Activated naive CD8-positive, alpha-beta T cell treated with anti-CD3 and anti-CD28 coated beads, Interleukin-2, amount 10 ng/mL, durations not matched to agents 7 days and 5 days (primary cell): Measurements from ENCODE around the gene USP5. TPM values are rescaled to one million over a fixed set of nuclear protein-coding genes. Genes with fewer than 3 reads are reported as not detected.
"Not testable (repeated sequence)": the region's sequence is repeated elsewhere in the genome, so short reads cannot be mapped to it uniquely, and the experiment has no call there.

ENCODE experiments used
- ATAC-seq: fragments of 150-1000 bp; cut with Tn5 transposase; one replicate; pipeline ENCODE4 v1.10.0; 2021; ENCODE audit warnings: low read depth, moderate library complexity
- POLR2A ChIA-PET: fragments of 350-600 bp; sonication (Branson Sonifier 250); formaldehyde crosslinking; loops from one replicate; lab custom pipeline; 2021; ENCODE audit warnings: antibody characterized with exemption; lab: Charles Lee
- DNase-seq: peaks from one replicate; pipeline ENCODE4 v3.0.0; 2021
- H3K27ac Mint-ChIP-seq: one replicate; pipeline ENCODE4 v1.8.0; 2022; ENCODE audit warnings: mild to moderate bottlenecking, mixed read lengths
- H3K27me3 Mint-ChIP-seq: one replicate; pipeline ENCODE4 v1.8.0; 2022; ENCODE audit warnings: mild to moderate bottlenecking, moderate library complexity, mixed read lengths
- H3K36me3 Mint-ChIP-seq: one replicate; pipeline ENCODE4 v1.8.0; 2021; ENCODE audit warnings: mild to moderate bottlenecking, mixed read lengths
- H3K4me1 Mint-ChIP-seq: one replicate; pipeline ENCODE4 v1.8.0; 2021; ENCODE audit warnings: mixed read lengths
- H3K4me3 Mint-ChIP-seq: one replicate; pipeline ENCODE4 v1.8.0; 2022; ENCODE audit warnings: mild to moderate bottlenecking, moderate library complexity, mixed read lengths
- H3K9me3 Mint-ChIP-seq: one replicate; pipeline ENCODE4 v1.8.0; 2021; ENCODE audit warnings: mixed read lengths
- total RNA-seq, 2 experiments: library from RNA; stranded (reverse); gene quantifications; one replicate each; pipeline ENCODE4 v1.2.3, GENCODE V29; 2021

USP5 gene
- total RNA-seq, 2 experiments from 2014 or later: 84.8 to 95.4 TPM

DNA sequence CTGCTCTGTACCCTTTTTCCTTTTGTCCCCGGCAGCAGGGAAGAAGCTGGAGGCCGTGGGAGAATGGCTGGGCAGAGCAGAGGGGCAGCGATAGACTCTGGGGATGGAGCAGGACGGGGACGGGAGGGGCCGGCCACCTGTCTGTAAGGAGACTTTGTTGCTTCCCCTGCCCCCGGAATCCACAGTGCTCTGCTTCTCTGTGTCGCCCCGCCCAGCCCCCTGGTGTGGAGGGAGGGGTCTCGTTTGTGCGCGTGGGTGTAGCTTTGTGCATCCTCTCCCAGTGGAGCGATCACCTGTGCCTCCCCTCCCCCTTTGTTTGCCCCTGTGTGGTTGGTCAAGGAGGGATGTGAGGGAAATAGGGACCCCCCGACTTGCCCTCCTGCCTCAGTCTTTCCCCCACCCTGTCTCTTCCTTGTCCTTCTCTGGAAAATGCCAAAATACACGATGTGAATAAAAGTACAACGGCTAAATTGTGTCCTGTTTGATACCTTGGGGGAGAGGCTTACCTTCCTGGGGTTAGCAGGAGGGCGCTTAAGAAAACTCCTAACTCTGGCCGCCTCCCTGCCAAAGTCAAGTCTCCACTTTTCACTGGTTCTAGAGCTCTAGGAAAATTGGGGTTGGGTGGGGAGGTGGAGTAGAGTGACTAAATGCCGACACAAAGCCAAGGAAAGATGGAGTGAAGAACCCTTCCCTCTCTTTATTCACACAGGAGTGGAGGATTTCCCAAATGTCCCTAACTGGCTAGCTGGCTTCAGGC is 14.4 kb downstream of the USP5 start:
- H3K27ac Mint-ChIP-seq: peak overlapping the region; percentile 12
- peak overlapping the region; percentile 95 for H3K4me3 Mint-ChIP-seq
- POLR2A ChIA-PET: interaction anchor here (0.6 to 7.5 kb wide), 18 partner anchors 14 to 308 kb away, joined by 3 to 106 read pairs (median 4); partner anchors contain the start of genes C12orf57, CDCA3, COPS7A and ENO2
- H3K4me1 Mint-ChIP-seq: peaks cover 32% of the 10 kb centered on the region
- peaks cover 40% of the 10 kb centered on the region for H3K36me3 Mint-ChIP-seq
- DNase-seq (no peak), ATAC-seq (no peak)
- H3K27me3 Mint-ChIP-seq: no peaks in the 10 kb centered on the region
- no peaks in the 10 kb centered on the region for H3K9me3 Mint-ChIP-seq

GRCh38 chr12:6866920-6867412 is 15.0 kb downstream of the USP5 start:
- no peak for ATAC-seq
- POLR2A ChIA-PET: interaction anchor here (0.6 to 7.5 kb wide), 21 partner anchors 14 to 309 kb away, joined by 3 to 106 read pairs (median 4); partner anchors contain the start of genes C12orf57, CDCA3, COPS7A and ENO2
- Mint-ChIP-seq H3K36me3 (peaks cover 39% of the 10 kb centered on the region), H3K9me3 (no peaks in the 10 kb centered on the region), H3K27ac (peak overlapping the region; percentile 96), H3K27me3 (no peaks in the 10 kb centered on the region), H3K4me3 (peak overlapping the region; percentile 95), H3K4me1 (peaks cover 38% of the 10 kb centered on the region)
- DNase-seq: no peak

GRCh38 chr12:6867413-6868210 is 15.7 kb downstream of the USP5 start, which contains the start of gene TPI1:
TPI1 (plus strand) TSS chr12:6867531; CDS start chr12:6867567, 36 bp downstream.
- ATAC-seq (peak; percentile 65), DNase-seq (peak; percentile 85)
- POLR2A ChIA-PET: interaction anchor here (0.7 to 7.5 kb wide), 25 partner anchors 14 to 241 kb away, joined by 3 to 106 read pairs (median 4); partner anchors contain the start of genes C12orf57, CDCA3, COPS7A and ENO2
- Mint-ChIP-seq H3K9me3 (no peaks in the 10 kb centered on the region), H3K4me3 (peak within 1 kb of the TSS; percentile 95), H3K4me1 (peaks cover 39% of the 10 kb centered on the region), H3K36me3 (peaks cover 38% of the 10 kb centered on the region), H3K27ac (peak within 1 kb of the TSS; percentile 96), H3K27me3 (no peaks in the 10 kb centered on the region)

GRCh38 chr12:6868211-6869048 is 16.5 kb downstream of the USP5 start:
- no peaks in the 10 kb centered on the region for H3K9me3 Mint-ChIP-seq
- DNase-seq (no peak), ATAC-seq (peak; percentile 0)
- peak overlapping the region; percentile 95 for H3K4me3 Mint-ChIP-seq
- POLR2A ChIA-PET: interaction anchor here (0.7 to 7.5 kb wide), 19 partner anchors 16 to 240 kb away, joined by 3 to 106 read pairs (median 6); partner anchors contain the start of genes C12orf57, CDCA3, COPS7A and ENO2
- no peaks in the 10 kb centered on the region for H3K27me3 Mint-ChIP-seq
- peaks cover 39% of the 10 kb centered on the region for H3K4me1 Mint-ChIP-seq
- peaks cover 36% of the 10 kb centered on the region for H3K36me3 Mint-ChIP-seq
- H3K27ac Mint-ChIP-seq: peak overlapping the region; percentile 78

DNA sequence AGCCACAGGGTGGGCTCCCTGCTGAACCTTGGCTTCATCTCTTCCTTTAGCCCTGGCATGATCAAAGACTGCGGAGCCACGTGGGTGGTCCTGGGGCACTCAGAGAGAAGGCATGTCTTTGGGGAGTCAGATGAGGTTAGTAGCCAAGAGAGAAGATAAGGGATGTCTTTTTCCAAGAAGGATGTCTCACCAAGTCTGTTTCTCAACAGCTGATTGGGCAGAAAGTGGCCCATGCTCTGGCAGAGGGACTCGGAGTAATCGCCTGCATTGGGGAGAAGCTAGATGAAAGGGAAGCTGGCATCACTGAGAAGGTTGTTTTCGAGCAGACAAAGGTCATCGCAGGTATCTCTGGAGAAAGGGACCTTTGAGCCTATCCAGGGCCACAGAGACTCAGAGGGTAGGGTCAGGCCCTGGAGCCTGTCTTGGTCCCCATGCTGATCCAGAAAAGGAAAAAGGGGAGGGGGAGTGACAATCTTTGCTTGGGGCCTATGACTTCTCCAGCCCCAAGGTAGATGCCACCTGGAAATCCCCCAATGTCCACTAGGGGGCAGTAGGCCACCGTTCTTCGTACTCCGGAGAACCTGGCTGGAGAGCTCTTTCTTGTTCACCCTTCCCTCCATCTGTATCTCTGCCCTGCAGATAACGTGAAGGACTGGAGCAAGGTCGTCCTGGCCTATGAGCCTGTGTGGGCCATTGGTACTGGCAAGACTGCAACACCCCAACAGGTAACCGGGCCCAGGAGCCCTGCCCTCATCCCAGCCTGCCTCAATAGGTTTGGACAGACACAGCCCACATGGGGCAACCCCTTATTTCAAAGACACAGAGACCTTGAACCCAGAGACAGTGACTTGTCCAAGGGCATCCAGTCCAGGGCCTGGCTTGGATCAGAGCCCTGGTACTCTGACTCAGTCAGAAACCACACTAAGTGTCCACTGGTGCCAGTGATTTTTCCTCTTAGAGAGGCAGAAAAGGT is 17.4 kb downstream of the USP5 start:
- H3K36me3 Mint-ChIP-seq: peaks cover 36% of the 10 kb centered on the region
- peak overlapping the region; percentile 95 for H3K4me3 Mint-ChIP-seq
- H3K27ac Mint-ChIP-seq: peak overlapping the region; percentile 78
- ATAC-seq: no peak
- no peaks in the 10 kb centered on the region for H3K9me3 Mint-ChIP-seq
- peaks cover 42% of the 10 kb centered on the region for H3K4me1 Mint-ChIP-seq
- DNase-seq: peak; percentile 83
- H3K27me3 Mint-ChIP-seq: no peaks in the 10 kb centered on the region
- POLR2A ChIA-PET: interaction anchor here (0.5 to 7.5 kb wide), 18 partner anchors 10 to 239 kb away, joined by 3 to 106 read pairs (median 5); partner anchors contain the start of genes C12orf57, CDCA3, COPS7A and ENO2

DNA sequence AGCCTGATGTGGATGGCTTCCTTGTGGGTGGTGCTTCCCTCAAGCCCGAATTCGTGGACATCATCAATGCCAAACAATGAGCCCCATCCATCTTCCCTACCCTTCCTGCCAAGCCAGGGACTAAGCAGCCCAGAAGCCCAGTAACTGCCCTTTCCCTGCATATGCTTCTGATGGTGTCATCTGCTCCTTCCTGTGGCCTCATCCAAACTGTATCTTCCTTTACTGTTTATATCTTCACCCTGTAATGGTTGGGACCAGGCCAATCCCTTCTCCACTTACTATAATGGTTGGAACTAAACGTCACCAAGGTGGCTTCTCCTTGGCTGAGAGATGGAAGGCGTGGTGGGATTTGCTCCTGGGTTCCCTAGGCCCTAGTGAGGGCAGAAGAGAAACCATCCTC is 18.4 kb downstream of the USP5 start:
- not testable (repeated sequence) for H3K27me3 Mint-ChIP-seq, H3K9me3 Mint-ChIP-seq, DNase-seq, ATAC-seq
- Mint-ChIP-seq H3K36me3 (peaks cover 31% of the 10 kb centered on the region), H3K27ac (peak overlapping the region; percentile 63), H3K4me3 (peak overlapping the region; percentile 94), H3K4me1 (peaks cover 44% of the 10 kb centered on the region)
- POLR2A ChIA-PET: interaction anchor here (0.7 to 4.6 kb wide), 4 partner anchors 12 to 148 kb away, joined by 3 to 27 read pairs (median 8); partner anchors contain the start of gene LPCAT3

DNA sequence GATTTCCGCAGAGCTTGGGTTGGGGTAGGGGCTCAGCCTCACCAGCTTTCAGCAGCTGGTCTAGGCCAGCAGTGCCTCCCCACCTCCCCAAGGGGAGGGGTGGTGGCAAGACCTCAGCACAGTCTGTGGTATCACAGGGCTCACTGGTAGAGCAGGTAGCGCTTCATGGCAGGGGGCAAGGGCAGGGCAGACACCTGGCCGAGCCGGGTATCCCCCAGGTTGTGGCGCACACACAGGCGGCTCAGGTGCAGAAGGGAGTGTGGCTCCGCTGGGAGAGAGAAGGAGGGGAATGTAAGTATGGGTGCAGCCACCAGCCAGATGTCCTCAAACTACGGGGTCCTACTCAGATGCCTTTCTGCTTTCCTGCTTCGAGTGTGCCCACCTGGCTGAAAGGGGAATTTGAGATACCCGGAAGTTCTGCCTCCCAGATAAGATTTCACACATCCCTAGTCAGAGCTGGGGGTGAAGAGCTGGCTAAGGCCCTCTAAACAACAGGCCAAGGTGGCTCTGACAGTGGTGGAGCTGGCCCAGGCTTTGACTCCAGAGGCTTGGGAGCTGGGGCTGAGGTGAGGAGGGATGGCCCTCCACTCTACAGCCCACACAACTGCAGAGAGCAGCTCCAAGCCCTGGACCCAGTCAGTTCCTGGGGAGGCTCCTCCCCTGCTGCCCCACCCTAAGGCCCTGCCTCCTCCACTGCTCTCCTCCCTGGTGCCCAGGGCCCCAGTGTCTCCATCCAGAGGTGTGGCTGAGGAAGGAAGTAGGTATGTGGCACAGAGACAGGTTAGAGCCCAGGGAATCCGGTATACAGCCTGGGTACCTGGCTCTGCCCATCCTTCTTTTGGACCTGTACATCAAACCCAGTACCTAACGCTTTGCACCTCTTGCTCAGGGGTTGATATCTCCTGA is 19.4 kb downstream of the USP5 start:
- H3K27ac Mint-ChIP-seq: peak overlapping the region; percentile 93
- peaks cover 35% of the 10 kb centered on the region for H3K36me3 Mint-ChIP-seq
- DNase-seq: peak; percentile 56
- POLR2A ChIA-PET: interaction anchor here (0.6 to 4.7 kb wide), 11 partner anchors 11 to 237 kb away, joined by 3 to 78 read pairs (median 17); partner anchors contain the start of genes C12orf57, CDCA3, ENO2 and LPCAT3
- H3K4me3 Mint-ChIP-seq: peak overlapping the region; percentile 94
- ATAC-seq: peak; percentile 16
- H3K27me3 Mint-ChIP-seq: no peaks in the 10 kb centered on the region
- H3K9me3 Mint-ChIP-seq: no peaks in the 10 kb centered on the region
- H3K4me1 Mint-ChIP-seq: peaks cover 48% of the 10 kb centered on the region

DNA sequence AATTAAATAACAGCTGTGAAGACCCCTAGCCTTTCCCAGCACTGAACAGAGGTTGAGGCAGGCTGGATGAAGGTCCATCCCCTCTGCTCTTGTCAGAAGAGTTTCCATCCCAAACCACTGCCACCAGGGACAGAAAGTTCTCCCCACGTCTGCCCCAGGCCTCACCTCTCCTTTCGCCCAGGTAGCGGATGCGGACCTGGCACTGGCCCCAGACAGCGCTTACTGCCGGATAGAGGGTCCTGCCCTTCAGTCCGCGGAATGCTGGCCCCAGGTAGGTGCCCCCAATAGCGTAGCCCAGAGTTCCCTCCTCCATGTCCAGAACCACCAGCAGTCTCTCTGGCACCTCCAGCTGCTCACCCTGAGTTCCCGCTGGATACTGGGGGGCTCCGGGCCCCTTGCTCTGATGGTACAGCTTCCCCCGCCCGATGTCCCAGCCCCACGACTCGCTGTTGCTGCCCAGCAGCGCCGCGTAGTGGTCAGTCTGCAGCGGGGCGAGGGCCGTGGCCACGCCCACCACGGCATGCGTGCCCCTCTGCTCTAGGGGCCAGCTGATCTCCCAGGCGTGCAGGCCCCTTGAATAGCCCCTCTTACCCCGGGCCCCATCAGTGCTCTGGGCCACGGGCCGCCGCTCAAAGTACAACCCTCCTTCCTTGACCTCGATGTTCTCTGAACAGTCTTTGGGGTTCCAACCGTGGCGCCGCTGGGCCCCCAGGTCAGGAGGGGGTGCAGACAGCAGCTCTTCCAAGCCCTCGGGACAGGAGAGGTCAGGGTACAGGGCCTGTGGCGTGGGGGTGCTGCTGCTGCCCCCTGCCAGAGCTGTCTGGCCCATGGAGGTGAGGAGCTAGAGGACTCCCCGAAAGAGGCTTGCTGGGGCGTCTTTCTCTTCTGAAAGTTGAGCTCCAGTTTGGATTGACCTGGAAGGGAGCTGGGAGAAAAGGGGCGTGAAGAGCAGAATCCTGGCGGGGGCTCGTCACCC is 20.4 kb downstream of the USP5 start:
- DNase-seq (peak; percentile 95), ATAC-seq (peak; percentile 27)
- POLR2A ChIA-PET: interaction anchor here (0.6 to 4.7 kb wide), 28 partner anchors 10 to 409 kb away, joined by 3 to 78 read pairs (median 5); partner anchors contain the start of genes C12orf57, CDCA3, COPS7A and ENO2
- Mint-ChIP-seq H3K9me3 (no peaks in the 10 kb centered on the region), H3K4me1 (peaks cover 48% of the 10 kb centered on the region), H3K36me3 (peaks cover 37% of the 10 kb centered on the region), H3K27ac (peak overlapping the region; percentile 93), H3K4me3 (peak overlapping the region; percentile 94), H3K27me3 (no peaks in the 10 kb centered on the region)

- Mint-ChIP-seq H3K9me3 (no peaks in the 10 kb centered on the region), H3K27ac (peak within 1 kb of the TSS; percentile 93), H3K4me1 (peaks cover 48% of the 10 kb centered on the region), H3K36me3 (peaks cover 32% of the 10 kb centered on the region), H3K27me3 (no peaks in the 10 kb centered on the region), H3K4me3 (peak within 1 kb of the TSS; percentile 94)
- ATAC-seq: peak; percentile 78
- POLR2A ChIA-PET: interaction anchor here (0.6 to 4.7 kb wide), 28 partner anchors 9 to 410 kb away, joined by 3 to 78 read pairs (median 5); partner anchors contain the start of genes C12orf57, CDCA3, COPS7A and ENO2
- peak; percentile 100 for DNase-seq
These were observed 21.4 kb downstream of the USP5 start, which contains the start of gene SPSB2 for GRCh38 chr12:6873094-6874014. SPSB2 (minus strand) TSS chr12:6873303; CDS start chr12:6872901, 402 bp downstream.
